ENCODE data around the gene ADGRL3.

The ADGRL3 gene

DNA sequence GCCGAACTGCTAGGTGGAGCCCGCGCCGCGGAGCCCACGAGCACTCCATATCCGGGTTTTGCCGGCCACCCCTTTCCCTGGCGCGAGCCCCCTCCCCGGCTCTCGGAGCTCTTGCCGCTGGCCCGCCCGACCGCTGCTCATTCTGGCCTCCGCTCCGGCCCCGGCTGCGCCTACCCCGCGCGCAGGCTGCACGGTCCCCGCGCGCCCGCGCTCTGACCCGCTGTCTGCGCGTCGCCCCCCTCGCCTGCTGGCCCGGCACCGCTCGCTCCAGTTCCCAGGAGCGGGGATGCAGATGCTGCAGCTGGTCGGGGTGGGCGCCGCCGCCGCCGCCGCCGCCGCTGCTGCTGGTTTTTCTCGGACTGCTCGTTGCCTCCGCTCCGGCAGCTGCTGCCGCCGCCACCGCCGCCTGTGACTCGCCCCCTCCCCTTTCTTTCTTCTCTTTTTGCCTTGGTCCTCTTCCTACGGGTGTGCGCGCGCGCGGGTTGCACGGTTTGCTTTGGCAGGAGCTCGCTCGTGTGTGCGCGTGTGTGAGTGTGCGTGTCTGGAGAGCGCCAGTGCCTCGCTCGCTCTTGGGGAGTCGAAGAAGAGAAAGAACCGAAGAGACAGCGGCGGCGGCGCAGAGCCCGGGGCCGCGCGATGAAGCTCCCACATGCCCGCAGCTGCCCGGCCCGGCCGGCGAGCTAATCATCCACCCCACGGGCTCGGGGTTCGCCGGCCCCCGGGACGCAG, at the start of gene ADGRL3:
Gene ADGRL3 (plus strand): TSS at position 140 of the 729 bp plus-strand sequence.
- DNase-seq (ENCODE audit: low read depth in 3 of 3): no peak

DNA sequence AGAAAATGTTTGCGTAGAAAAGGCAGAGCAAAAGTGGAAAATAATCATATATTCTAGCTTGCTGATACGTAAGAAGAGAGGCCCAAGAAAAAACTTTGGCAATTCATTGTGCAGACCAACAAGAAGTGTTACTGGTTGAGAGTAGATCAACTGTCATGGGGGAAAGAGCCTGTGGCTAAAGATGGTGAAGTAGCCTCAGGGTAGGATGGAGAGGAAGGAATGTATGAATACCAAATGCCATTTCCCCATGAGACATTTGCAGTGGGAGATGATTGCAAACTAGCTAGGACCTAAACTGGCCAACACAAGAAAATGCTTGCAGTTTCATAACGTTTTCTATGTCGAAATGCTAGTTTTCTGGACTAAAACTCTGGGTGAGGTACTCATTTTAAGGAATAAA, 47.7 kb upstream of the ADGRL3 start:
- no peak for DNase-seq (ENCODE audit: low read depth in 3 of 3)

DNA sequence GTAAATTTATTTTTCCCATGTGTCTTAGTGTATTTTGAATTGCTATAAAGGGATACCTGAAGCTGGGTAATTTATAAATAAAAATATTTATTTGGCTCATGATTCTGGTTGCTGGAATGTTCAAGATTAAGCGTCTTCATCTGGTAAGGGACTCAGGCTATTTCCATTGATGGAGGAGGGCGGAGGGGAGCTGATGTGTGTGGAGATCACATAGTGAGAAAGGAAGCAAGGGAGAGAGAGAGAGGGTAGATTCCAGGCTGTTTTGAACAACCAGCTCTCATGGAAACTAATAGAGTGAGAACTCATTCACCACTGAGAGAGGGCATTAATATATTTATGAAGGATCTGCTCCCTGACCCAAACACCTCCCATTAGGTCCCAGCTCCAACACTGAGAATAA, 39.6 kb upstream of the ADGRL3 start:
- no peak for DNase-seq (ENCODE audit: low read depth in 3 of 3)

DNA sequence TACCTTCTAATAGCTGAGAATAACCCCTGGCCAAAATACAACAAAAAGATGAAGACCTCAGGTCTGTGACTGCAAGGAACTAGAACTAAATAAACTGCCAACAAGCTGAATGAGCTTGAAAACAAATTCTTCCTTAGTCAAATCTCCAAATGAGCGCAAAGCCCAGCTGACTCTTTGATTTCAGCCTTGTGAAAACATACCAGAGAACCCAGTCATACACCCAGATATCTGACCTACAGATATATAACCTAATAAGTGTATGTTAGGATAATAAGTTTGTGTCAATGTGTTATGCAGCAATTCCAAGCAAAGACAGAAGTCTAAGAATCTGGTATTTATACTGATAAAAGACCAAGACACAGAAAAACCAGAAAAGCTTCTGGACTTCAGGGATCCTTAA, 38.0 kb upstream of the ADGRL3 start:
- no peak for DNase-seq (ENCODE audit: low read depth in 3 of 3)

- DNase-seq (ENCODE audit: low read depth in 3 of 3): no peak
Measured at GRCh38 chr4:61173799-61174198, 26.3 kb upstream of the ADGRL3 start.

DNA sequence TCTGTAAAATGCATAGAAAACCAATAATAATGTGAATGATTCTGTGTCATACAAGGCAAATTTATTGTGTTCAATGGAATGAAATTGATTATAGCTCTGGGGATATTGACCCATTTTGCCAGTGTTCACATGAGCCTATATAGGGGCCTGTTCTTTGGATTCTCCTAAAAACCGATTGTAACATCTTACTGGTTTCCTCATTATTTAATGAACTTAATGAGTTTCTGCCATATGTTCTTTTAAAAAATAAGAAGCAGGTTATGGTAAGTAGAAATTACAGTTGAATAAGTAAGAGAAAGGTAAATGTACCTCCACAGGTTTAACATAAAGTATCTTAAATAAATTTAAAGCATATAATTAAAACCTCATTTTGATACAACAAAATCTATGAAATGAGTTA, 24.6 kb upstream of the ADGRL3 start:
- DNase-seq (ENCODE audit: low read depth in 3 of 3): no peak

DNA sequence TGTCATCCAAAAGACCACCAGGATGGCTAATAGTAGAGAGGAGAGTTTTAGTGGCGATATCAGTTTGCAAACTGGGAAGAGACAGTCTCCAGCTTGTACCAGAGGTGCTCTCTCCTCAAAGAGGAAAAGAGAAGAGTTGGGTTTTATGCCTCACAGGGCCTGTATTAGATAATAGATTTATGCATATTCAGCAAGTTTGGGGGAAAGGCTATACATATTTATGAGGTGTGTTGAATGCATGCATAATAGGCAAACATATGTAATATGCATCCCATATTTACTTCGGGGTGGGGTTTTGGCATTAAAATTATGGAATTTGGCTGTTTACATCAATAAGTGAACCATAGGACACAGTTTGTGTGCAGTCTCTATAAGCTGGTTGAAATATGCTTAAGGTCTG, 22.8 kb upstream of the ADGRL3 start:
- DNase-seq (ENCODE audit: low read depth in 3 of 3): no peak

- no peak for DNase-seq (ENCODE audit: low read depth in 3 of 3)
Measured at GRCh38 chr4:61180405-61180804, 19.7 kb upstream of the ADGRL3 start.

GRCh38 chr4:61182915-61183314, 17.2 kb upstream of the ADGRL3 start:
- no peak for DNase-seq (ENCODE audit: low read depth in 3 of 3)

- no peak for DNase-seq (ENCODE audit: low read depth in 3 of 3)
Measured at GRCh38 chr4:61185288-61185687, 14.8 kb upstream of the ADGRL3 start.

GRCh38 chr4:61192392-61192791, 7.7 kb upstream of the ADGRL3 start:
- DNase-seq (ENCODE audit: low read depth in 3 of 3): no peak

- DNase-seq (ENCODE audit: low read depth in 3 of 3): no peak
Measured at GRCh38 chr4:61193863-61194262, 6.3 kb upstream of the ADGRL3 start.

DNA sequence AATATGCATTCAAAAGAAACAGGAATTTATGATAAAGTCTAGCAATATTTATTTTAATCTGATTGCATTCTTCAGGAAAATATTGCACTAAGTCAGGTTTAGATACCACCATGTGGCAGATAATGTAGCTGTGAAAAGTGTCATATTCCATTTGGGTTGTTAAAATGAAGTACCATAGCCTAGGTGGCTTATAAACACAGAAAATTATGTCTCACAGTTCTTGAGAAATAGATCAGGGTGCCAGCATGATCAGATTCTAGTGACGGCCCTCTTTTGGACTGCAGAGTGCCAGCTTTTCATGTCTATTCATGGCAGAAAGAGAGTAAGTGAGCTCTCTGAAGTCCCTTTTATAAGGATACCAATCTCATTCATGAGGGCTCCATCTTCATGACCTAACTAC, 5.6 kb upstream of the ADGRL3 start:
- no peak for DNase-seq (ENCODE audit: low read depth in 3 of 3)

DNA sequence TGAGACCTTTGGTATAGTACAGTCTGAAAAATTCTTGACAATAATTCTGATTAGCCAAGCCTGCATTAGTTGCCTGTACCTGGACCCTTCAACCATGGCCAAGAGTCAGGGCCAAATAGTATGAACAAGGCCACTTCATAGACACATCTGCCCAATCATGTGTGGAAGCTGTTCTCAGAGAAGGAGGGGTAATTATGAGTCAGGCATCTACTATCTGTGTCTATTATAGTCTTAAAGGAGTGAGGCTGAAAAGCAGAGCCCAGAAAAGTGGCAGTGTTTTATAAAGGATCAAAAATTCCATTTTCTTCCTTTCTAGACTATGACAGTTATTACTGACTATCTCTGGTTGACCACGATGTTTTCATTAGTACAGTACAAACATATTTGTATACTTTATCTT, 5.0 kb upstream of the ADGRL3 start:
- no peak for DNase-seq (ENCODE audit: low read depth in 3 of 3)

DNA sequence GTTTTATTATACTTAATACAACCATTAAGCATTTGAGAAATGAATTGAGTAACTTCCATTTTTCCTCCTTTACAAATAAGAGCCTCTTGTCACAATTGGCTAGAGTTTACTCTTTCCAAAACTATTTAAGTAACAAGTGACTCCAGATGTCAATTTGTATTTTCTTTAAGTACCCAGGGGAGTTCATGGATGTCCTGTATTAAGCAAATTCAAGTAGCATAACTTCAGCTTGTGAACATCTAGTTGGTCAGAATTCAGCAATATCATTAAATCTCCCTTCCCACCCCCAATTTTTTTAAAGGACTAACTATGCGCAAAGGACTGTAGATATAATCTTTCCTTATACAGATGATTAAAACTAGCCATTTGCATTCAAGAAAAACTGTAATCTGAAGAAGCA, 1.4 kb upstream of the ADGRL3 start:
- no peak for DNase-seq (ENCODE audit: low read depth in 3 of 3)

- no peak for DNase-seq (ENCODE audit: low read depth in 3 of 3)
Measured at GRCh38 chr4:61199873-61200186, 296 bp upstream of the ADGRL3 start.

- DNase-seq (ENCODE audit: low read depth in 3 of 3): no peak
Measured at GRCh38 chr4:61200916-61201526, 895 bp downstream of the ADGRL3 start.

DNA sequence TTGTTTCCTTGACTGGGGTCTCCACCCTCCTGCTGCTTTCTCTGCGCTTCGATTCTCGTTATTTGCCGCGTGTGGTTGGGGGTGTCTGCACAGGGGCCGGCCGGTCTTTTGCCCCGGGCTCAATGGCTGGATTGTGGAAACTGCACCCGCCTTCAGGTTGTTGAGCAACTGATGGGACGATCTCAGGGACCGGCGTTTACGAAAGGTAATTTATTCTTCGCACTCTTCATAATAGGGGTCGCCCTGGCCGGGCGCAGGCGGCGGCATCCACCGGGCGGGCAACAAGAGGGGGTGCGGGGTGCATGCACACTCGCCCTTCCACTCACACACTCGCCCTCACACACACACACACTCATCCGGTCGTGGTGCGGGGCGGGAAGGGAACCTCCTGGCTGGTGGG, 1.4 kb downstream of the ADGRL3 start:
- no peak for DNase-seq (ENCODE audit: low read depth in 3 of 3)

DNA sequence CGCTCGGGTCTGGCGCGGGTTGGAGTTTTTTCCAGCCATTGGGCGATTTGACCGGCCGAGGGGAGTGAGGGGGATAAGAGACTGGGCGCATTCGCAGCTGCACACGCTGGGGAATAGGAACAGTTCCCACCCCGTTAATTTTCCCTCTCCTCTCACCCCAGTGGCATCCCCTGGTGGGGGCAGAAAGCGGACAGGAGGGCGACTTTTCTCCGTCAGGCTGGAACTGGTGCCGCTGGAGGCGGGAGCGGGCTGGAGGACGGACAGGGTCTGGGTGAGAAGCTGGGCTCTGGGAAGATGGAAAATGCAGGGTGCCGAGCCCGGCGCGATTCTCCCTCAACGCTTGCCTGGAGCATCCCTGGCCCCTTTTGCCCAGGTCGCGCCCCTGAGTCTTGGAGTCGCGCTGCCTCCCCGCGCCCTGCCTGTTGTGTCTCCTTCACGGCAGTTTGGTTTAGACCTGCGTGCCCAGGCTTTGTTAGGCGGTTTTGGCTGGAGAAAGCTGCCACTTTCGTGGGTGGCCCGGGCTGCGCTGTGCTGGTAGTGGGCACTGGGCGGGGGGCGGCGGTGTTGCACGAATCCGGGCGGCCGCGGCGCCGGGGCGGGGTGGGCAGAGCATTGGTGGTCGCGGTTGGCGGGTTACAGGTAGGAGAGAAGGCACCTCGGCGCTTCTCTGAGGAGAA, 2.0 kb downstream of the ADGRL3 start:
- DNase-seq (ENCODE audit: low read depth in 3 of 3): no peak

- no peak for DNase-seq (ENCODE audit: low read depth in 3 of 3)
Measured at GRCh38 chr4:61202638-61203435, 2.7 kb downstream of the ADGRL3 start.

- no peak for DNase-seq (ENCODE audit: low read depth in 3 of 3)
Measured at GRCh38 chr4:61203436-61203790, 3.3 kb downstream of the ADGRL3 start.

GRCh38 chr4:61204353-61205060, 4.4 kb downstream of the ADGRL3 start:
- no peak for DNase-seq (ENCODE audit: low read depth in 3 of 3)

All from stimulated activated CD4-positive, alpha-beta T cell treated with anti-CD3 and anti-CD28 coated beads, TNF-alpha, amount 100 ng/mL, for 48 hours (primary cell).